ENCODE measurements around the gene SUGP2.

Gene SUGP2

DNA sequence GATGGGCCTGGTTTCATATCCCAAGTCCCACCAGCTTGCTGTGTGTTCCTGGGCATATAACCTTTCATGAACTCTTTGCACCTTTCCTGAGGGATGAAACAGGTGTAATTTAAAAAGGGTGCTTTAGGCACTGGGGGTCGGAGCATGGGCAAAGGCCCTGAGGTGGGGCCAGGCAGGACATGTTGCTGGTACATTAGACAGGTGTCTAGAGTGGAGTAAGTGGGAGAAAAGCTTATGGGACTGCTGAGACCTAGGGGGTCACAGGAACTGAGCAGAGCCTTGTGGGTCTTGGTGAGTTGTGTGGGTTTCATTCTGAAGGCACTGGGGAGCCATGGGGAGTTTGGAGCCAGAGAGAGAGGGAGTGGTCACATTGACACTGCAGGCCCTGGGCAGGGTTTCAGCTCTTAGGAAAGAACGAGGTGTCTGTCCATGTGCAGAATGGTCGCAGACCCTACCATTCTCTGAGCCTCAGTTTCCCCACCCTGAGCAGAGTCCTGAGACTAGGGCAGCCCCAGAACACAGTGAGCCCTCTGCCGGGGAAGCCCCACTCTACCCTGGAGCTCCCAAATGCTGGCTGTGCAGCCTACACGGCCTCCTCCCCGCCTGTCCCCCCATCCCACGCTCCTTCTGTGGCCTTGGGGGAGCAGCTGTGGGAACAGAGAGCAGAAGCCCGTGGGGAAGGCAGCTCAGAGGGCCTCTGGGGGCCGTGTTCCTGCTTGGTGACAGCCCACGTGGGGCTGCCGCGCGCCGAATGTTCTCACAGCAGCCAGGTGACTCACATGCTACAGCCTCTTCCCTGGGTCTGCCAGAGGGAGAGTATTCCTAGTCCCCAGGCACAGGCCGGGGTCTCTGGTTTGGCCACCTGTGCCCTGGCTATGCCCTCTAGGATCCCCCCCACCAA lies 85.0 kb downstream of the SUGP2 start:
- DNase-seq, result no peak

DNA sequence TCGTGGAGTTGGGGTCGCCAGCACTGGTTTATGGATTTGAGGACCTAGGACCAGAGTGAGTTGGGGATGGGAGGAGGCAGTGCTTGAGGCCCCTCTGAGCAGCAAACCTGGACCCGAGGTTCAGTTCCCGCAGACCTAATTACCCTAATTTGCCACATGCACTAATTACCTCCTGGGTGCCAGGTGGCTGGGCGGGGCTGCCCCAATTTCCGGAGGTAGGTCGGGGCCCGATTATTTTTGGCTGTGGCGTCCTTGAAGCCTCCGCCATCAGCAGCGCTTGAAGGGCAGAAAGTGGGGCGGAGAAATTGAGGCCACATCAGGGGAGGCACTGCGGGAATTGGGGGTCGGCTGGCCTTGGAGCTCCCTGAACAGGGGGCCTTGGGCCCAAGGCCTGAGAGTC lies 86.4 kb downstream of the SUGP2 start:
- DNase-seq, result no peak

DNA sequence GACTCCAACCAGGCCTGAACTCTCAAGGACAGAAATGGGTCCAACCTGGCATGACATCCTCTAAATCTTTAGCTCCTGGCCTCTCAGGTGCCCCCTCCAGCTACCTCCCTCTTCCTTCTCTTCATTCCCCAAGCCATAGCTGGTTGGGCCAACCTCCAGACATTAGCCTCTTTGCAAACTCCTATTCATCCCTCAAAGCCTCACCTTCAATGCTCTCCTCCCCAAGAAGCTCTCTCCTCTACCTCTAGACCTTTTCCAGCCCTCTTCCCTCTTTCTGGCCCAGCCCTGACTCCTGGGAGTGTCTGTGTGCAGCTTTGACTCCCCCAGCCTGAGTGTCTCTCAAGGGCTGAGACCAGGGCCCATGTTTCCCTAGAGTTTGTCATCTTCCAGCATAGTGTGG lies 87.0 kb downstream of the SUGP2 start:
- DNase-seq, result no peak

DNA sequence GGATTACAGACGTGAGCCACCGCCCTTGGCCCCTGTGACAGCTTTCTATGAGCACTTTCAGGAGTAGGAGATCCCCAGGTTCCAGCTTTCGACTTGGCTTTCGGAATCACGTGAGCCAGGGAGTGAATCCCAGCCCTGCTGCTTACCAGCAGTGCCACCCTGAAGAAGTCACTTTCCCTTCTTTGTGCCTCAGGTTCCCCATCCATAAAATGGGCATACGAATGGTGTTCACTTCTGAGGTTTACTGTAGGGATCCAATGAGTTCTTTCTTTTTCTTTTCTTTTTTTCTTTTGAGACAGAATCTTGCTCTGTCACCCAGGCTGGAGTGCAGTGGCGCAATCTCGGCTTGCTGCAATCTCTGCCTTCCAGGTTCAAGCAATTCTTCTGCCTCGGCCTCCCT lies 88.0 kb downstream of the SUGP2 start:
- DNase-seq, result no peak

DNA sequence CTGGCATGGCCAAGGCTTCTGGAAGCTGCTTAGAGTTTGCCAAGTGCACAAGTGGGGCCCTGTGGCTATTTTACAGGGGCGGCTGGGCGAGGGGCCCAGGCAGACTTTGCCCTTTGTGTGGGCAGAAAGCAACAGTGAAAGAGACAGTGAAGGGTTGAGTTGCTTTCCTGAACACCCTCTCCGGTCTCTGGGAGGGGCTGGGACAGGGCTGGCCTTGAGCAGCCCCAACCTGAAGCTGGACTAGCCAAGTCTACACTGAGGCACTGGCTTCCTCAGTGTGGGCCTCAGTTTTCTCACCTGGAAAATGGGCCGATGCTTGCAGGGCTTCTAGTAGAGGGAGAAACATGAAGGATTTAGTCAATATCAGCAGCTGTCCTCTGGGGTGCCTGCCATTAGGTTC lies 89.9 kb downstream of the SUGP2 start:
- DNase-seq, result no peak

DNA sequence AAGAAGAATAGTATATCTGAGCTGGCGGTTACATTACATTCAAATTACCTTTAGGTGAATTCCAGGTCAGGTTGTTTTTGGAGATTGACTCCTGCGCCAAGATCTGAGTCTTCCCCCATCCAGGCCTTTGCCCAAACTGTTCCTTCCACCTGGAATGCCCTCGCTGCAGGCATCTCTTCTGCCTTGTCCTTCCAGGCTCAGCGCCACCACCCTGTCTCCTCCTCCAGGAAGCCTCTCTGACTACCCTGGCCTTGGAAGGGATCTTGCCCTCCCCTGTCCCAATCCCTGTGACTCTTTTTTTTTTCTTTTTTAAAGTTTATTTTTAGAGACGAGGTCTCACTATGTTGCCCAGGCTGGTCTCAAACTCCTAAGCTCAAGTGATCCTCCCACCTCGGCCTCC lies 90.6 kb downstream of the SUGP2 start:
- DNase-seq, result no peak

DNA sequence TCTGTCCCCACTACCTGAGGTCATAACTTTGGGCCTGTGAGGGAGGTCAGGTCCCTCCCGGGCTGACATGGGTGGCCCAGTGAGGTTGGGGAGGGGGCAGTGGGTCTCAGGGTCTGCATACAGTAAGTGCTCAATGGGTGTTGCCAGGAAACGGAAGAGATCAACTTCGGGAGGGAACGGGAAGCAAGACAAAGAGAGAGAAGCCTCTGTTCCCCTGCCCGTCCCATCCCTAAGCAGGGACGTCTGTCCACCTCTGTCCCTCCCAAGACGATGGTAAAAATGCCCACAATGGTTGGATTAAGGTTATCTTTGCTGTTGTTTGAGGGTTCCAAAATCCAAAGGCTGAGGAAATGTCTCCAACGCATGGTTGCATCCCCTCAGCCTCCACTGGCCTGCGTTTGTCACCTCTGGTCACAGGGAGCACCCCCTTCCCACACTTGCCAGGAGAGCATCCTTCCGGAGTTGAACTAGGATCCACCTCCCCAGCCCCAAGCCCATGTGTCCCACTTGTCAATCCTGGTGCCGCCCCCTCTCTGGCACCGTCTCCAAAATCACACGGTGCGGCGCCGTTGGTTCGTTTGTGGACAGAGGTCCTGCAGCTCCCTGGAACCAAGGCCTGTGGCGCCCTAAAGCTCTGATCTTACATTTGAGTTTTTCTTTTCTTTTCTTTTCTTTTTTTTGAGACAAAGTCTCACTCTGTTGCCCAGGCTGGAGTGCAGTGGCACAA lies 91.5 kb downstream of the SUGP2 start:
- DNase-seq, result no peak
